Measurements from ENCODE around the gene HK3.

Gene HK3, protein sequence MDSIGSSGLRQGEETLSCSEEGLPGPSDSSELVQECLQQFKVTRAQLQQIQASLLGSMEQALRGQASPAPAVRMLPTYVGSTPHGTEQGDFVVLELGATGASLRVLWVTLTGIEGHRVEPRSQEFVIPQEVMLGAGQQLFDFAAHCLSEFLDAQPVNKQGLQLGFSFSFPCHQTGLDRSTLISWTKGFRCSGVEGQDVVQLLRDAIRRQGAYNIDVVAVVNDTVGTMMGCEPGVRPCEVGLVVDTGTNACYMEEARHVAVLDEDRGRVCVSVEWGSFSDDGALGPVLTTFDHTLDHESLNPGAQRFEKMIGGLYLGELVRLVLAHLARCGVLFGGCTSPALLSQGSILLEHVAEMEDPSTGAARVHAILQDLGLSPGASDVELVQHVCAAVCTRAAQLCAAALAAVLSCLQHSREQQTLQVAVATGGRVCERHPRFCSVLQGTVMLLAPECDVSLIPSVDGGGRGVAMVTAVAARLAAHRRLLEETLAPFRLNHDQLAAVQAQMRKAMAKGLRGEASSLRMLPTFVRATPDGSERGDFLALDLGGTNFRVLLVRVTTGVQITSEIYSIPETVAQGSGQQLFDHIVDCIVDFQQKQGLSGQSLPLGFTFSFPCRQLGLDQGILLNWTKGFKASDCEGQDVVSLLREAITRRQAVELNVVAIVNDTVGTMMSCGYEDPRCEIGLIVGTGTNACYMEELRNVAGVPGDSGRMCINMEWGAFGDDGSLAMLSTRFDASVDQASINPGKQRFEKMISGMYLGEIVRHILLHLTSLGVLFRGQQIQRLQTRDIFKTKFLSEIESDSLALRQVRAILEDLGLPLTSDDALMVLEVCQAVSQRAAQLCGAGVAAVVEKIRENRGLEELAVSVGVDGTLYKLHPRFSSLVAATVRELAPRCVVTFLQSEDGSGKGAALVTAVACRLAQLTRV

DNA sequence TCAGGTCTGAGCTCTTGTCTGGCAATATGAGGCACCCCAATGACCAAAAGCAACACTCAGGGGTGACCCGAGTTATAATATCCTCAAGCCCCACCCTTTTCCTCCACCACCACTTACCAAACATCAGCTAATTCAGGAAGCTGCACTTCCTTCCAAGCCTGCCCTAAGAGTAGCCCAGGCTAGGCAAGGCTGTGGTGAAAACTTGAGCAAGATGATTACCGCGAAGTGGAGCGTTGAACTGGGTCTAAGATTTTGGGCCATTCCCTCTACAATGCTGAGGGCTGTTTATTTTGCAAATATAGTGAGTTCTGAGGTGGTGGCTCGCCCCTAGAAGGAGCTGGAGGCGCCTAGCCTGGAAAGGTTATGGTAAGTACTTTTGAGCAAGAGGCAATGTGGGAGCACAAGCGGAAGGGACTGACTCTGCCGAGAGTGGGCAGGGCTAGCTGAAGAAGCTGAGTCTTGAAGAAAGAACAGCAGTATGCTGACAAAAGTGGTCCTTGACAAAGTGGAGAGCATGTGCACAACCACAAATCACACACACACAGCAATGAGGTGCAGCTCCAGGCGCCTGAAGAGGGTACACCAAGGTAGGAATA lies at the start of gene HK3:
TSS of gene HK3 (minus strand) at position 51 of the 596 bp plus-strand sequence. CDS start 3,187 bp downstream, outside the sequence.
- peak; percentile 41 for DNase-seq

DNA sequence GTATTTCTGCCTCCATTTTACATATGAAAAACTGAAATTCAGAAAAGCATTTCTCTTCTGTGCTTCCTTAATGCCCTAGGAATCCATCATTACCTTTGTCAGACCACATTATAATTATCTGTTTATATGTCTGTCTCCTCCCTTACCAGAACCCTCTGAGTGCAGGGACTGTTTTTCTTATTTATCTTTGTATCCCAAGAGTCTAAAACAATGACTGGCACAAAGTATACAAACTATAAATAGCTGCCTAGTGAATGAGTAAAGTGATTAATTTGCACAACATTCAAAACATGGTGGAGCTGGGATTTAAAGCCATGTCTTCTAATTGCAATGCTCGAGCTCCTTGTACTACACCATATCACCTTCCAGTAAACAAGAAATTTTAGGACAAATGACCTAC lies 49.3 kb upstream of the HK3 start:
- DNase-seq = no peak

DNA sequence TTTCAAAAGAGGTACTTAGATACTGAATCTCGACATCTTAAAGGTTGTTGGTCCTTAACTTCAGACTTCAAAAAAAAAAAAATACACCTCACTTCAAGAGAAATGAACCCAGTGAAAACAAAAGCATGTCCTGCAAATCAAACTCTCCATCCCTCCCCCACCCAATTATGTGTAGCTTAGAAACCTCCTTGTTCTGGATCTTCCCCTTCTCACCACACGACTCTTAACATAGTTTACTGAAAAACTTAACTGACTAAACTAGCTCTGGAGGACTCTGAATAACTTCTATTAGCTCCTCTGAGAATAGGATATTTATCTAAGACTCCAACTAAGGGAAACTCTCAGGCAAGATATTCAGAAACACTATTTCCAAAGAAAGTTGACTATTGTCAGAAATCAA lies 48.7 kb upstream of the HK3 start:
- DNase-seq = no peak

DNA sequence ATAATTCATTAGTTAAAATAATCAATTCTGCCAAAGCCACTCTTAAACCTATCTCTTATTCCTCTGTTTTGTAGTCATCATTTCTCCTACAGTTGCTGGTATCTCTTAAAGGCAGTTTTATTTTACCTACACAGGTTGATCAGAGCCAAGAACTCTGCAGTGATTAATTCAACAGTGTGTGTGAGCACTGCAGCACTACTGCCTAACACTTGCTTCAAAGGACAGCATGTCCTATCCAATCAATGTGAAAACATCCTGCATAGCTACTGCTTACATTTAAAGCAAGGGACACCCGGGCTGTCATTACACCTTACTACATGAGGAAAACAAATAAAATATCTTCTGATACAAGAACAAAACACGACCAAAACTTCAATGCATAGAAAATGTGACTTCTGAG lies 45.1 kb upstream of the HK3 start:
- DNase-seq = no peak

DNA sequence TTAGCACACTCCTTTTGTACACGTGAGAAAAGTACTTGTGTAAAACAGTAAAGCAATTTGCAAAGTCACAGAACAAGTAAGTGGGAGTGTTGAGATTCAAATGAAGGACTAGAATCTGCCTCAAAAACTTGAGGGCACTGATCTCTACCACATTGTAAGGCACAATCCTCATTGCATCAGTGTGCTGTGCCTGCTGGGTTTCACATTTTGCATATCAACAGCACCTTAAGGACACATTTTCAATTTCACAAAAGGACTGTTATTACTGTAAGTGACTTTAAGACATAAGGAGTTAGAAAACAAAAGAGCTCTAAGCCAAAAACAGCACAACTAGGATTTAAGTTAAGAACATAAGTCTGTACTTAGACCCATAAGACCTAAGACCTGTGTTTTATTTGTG lies 44.7 kb upstream of the HK3 start:
- DNase-seq = no peak

DNA sequence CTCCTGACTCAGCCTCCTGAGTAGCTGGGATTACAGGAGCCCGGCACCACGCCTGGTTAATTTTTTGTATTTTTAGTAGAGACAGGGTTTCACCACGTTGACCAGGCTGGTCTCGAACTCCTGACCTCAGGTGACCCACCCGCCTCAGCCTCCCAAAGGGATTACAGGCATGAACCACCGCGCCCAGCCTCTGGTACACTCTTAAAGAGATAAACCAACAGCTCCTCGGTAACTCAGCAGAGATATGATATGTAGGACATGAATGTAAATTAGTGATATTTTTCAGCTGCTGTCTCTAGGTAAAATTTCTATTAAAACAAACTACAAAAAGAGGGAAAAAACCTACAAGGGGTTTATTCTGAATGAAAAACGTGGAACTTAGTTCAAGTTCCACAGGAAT lies 42.8 kb upstream of the HK3 start:
- no peak for DNase-seq

DNA sequence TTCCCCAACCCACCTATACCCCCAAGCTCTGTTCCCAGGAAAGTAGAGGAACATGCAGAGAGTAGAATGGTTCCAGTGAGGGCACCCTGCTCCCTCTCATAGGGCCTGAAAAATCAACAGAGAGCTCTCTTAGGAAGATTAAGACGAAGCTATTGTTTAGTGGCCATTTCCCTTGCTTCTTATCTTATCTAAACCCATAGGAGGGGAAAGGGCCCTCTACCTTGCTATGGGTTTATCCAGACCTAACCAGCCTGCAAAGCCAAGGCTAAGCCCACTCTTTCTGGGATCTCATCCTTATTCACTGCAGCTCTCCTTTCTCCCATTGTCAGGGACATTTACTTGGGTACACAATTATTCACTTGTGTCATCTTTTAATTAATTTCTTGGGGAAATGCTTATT lies 39.3 kb upstream of the HK3 start:
- DNase-seq = no peak

DNA sequence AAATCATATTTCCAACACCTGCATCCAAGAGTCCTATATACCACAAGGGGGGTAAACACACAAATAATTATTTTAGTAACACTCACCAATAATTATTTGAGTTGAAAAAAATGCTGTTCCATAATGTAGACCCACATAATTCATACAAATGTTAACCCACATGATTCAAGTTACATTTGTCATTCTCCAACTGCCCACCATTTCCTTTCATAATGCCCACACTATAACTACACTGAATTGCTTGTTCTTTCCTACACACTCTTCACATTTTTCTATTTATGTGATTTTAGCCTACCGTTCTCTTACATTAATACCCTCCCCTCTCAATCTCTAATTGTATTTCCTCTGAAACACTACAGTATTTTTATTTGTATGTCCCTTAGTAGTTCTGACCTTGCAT lies 35.9 kb upstream of the HK3 start:
- no peak for DNase-seq

DNA sequence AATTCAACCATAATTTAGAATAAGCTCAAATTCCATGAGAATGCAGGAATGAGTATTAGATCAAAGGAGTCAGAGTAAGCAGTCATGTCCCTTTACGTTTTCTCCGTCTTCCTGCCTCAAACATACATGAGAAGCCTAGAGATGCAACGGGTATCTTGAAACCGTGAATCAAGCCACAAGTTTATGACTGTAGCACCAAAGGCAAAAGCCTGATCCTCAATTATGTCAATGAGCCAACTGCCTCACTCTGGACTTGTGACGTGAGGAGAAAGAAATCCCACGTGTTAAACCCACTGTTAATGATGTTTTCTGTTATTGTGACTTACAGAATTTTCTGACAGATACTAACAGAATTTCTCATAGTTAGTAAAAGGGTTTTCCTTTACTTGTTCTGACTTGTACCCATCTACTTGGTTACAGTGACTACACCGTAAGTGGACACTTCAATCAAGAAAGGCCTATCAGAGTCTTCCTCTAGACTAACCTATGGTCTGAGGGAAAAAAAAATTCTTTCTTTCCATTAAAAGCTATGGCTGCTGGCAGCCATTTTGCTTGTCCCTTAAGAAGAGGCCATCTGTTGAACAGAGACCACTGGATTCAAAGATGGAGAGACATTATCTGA lies 35.3 kb upstream of the HK3 start:
- DNase-seq = no peak

DNA sequence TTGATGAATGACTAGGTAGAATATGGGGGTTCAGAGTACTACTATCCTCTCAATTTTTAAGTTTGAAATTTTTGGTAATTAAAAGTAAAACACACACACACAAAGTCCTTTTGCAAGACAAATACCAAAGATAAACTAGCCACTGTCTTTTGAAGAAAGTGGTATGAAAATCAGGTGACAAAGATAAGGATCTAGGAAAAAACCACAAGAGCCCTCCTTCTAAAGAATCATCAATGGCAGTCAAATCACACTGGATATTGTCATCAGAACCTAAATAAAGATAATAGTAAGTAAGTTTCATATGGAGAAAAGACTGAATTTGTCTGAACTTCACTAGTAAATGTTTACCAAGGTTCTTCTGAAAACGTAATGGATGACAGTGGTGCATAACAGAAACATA lies 30.5 kb upstream of the HK3 start:
- DNase-seq = no peak

DNA sequence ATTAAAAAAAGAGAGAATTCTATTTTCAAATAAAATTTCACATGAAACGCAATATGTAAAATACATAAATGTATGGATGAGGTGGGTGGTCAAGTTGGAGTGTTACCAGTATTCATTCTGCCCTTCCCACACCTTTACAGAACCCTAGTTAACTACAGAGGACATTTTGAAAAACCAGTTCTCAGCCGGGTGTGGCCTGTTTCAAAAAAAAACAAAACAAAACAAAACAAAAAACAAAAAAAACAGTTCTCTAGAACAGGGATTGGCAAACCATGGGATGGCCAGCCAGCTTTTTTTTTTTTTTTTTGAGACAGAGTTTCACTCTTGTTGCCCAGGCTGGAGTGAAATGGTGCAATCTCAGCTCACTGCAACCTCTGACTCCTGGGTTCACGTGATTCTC lies 28.4 kb upstream of the HK3 start:
- DNase-seq = no peak

DNA sequence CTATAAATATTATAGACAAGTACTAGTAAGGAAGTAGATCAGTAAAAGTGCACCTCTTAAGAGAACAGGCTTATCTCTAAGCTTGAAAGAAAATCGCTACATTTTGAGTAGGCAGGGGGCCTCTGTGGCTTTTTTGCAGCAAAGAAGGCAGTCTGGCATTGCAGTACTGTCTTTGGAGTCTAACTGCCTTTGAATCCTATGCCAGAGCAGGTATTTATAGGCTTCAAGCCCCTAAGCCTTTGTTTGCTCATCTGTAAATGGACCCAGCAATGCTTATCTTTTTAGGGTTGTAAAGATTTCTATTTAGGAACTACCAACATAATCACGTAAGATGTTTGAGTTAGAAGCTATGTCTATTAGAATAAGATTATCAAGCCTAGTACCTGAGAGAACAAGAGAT lies 23.7 kb upstream of the HK3 start:
- no peak for DNase-seq

DNA sequence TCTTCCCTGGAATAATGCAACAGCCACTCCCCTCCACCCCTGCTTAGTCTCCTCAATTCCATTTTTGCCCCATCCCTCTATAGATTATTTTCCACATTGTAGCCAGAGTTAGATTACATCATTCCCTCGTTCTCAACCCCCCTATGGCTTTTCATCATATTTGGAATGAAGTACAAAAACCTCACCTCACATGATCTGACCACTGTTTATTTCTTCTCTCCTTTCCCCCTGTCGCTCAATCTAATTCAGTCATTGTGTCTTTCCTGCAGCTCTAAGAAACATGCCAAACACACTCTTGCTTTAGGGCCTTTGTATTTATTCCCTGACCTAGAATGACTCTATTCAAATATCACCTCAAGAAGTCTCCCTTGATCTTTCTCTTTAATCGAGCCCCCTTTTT lies 22.6 kb upstream of the HK3 start:
- no peak for DNase-seq

DNA sequence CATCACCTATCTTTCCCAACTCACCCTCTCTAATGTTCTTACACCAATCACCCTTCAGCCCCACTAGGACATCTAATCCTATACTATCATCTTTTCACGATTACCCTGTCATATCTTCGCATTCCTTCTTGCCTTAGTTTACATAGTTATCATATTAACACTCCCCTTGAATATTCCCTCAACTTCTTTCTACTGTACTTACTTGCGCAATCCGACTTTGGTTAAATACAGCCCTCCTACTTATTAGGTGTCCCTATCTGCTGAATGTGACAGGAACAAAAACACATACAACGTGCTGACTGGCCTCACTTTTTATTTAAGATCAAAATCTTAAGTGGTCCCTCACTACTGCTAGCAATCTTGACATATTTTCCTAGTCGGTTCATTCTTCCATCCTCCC lies 19.5 kb upstream of the HK3 start:
- no peak for DNase-seq

DNA sequence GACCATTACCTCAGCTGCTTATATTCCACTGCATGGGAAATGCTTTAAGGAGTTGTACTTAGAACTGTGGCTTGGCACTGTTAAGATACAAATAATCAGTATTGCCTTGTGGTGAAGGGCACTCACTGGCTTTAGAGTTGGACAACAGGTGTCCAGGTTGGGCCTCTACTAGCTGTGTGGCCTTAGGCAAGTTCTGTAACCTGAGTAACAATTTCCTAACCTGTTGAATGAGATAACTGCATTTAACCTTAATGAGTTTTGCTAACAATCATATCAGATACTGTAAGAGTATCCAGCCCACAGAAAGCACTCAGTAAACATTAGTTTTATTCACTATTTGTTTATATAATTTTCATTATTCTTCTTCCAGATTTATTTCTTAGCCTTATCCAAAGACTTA lies 17.2 kb upstream of the HK3 start:
- DNase-seq = no peak

DNA sequence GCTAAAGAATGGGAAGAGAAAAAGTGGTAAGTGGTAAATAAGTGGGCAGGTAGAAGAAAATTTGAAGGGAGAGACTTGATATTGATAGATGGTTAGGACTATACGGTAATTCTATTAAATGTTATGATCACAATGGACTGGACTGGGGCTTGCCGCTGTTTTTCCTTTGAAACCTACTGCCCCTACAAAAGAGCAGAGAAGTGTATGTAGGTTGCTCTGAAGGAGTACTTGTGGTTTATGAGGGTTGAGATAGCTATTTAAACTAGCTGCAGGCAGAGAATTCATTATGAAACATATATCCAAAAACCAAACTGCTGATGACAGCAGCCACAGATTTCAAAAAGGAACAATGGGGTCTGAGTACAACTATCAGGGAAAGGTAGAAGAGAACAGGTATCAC lies 16.8 kb upstream of the HK3 start:
- DNase-seq = no peak

DNA sequence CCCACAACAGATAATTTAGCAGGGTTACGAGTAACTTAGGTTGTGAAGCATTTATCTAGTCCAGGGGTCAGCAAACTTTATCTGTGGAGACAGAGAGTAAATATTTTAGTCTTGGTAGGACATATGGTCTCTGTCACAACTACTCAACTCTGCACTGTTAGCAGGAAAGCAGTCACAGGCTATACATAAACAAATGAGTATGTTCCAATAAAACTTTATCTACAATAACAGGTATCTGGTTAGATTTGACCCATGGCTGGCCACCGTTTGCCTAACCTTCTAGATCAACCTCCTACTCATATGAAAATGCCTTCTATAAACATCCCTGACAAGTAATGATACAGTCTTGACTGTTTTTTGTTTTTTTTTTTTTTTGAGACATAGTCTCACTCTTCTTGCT lies 13.0 kb upstream of the HK3 start:
- no peak for DNase-seq

DNA sequence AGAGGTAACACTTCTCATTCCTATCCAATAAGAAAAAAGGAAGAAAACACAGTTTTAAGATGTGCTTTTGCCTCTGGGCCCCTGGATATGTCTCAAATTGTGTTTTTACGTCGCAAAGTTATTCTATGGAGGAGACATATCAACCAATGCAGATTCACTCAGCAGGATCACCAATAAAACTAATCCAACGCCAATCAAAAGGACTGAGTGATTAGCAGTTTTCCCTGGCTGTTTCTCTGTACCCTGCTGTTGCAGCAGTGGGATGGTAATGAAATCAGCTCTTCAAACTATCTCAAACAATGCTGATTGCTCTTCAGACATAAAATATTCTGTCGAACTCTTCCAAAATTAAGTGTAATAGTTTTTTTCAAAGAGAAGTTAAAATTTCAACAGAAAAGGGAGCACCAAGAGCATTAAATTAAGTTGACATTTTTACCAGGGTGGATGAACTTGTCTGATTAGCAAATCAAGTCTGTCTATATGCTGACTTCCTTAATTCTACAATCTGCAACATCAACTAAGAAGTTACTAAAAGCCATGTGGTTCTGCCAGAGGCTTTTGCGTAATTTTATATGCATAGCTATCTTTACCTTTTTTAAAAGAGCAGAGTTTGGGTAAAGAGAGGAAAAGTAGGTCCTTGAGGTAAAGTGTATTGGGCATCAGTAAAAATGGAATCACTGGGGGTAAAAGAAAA lies 9.7 kb upstream of the HK3 start:
- DNase-seq = no peak

DNA sequence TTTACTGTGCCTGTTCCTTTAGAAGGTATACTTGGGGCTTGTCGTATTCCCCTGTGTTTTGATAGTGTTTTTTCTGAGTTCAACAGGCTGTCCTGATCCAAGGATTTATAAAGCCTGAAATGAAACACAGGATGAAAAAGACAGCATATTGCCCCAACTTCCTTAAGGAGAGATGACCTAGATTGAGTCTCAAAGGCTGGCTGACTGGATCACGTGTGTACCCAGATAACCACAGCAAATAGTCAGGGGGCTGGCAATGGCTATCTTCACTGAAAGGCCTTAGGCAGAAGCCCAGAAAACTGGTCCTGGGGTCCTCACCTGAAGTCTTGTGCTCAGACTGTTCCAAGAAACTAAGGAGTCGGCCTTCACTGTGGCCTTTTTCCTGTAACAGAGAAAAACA lies 7.7 kb upstream of the HK3 start:
- DNase-seq = no peak

DNA sequence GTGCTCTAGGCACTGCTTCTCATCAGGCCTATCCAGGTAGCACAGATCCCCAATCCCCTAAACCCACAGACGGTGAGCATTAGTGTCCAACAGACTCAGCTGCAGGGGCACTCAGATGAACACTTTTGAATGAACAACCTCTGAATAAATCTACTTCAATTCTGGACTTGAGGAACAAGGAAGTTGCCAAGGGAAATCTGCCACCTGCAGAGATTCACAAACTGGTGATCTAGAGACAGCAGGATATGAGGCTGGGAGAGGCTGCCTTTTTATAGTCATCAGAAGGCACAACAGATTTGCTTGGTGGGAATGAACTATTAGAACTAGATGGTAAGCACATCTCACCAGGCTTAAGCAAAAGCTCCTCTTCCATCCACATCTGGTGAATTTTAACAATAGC lies 7.0 kb upstream of the HK3 start:
- no peak for DNase-seq

DNA sequence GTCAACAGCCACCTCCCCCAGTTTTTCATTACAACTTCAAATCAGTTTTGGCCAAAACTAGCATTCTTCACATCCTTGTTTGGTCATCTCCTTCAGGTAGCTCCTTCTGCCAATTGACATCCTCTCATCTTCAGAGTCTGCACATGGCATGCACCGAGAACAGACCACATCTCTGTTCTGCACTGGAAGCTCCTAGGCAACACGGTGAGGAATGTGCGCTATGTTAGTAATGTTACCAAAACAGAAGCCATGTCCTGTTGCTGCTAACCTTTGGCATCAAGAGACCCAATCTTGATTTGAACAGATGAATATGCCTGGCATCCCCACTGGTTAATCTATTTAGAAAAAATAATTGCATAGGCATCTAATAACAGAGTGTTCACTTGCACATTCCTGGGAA lies 5.1 kb upstream of the HK3 start:
- no peak for DNase-seq

DNA sequence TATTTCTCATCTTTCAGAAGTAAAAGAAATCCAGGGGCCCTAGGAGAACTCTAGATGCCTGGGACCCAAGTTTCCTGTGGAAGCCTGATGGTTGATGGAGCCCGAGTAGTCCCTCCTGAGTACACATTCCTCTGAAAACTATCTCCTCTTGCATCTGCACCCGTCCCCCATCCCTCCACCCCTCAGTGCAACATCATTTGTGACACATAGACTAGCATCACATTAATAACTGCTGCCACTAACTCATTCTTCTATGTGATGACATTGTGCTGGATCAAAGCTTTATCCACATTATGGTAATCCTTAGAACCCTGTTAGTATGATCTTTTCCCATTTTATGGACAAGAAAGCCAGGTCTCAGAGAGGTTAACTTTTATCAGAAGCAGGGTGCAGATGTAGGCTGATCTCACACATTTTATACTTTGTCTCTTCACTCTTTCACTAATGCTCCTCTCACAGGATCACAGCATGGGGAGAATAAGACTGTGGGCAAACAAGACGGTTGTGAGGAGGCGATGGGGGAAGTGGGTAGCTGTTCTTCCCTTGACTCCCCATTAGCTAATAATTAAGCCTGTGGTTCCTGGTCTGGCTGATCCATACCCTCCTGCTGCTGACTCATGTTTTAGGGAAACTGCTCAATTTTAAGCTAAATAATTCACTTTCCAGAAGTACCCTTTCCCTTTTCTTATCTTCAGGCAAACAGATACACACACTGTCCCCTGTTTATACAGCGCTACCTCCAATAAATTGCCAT lies 3.9 kb upstream of the HK3 start:
- DNase-seq = no peak

Data from SIG-M5 (cell line).